Activated naive CD8-positive, alpha-beta T cell treated with anti-CD3 and anti-CD28 coated beads for 36 hours (primary cell): ENCODE measurements around the gene REST. TPM values are rescaled to one million over a fixed set of nuclear protein-coding genes. Genes with fewer than 3 reads are reported as not detected.
"Not testable (repeated sequence)": the region's sequence is repeated elsewhere in the genome, so short reads cannot be mapped to it uniquely, and the experiment has no call there.

Experiments
- DNase-seq: peaks from one replicate; pipeline ENCODE4 v3.0.0; 2021
- H3K27ac Mint-ChIP-seq: one replicate; pipeline ENCODE4 v1.8.0; 2022; ENCODE audit warnings: mild to moderate bottlenecking, moderate library complexity, mixed read lengths
- H3K27me3 Mint-ChIP-seq: one replicate; pipeline ENCODE4 v1.8.0; 2022; ENCODE audit warnings: mild to moderate bottlenecking, mixed read lengths
- H3K36me3 Mint-ChIP-seq: one replicate; pipeline ENCODE4 v1.8.0; 2021; ENCODE audit warnings: mild to moderate bottlenecking, mixed read lengths
- H3K4me1 Mint-ChIP-seq: one replicate; pipeline ENCODE4 v1.8.0; 2021; ENCODE audit warnings: mixed read lengths
- H3K4me3 Mint-ChIP-seq: one replicate; pipeline ENCODE4 v1.8.0; 2022; ENCODE audit warnings: mild to moderate bottlenecking, moderate library complexity, mixed read lengths
- H3K9me3 Mint-ChIP-seq: one replicate; pipeline ENCODE4 v1.8.0; 2022; ENCODE audit warnings: mixed read lengths
- total RNA-seq, 2 experiments: library from RNA; stranded (reverse); gene quantifications; one replicate each; pipeline ENCODE4 v1.2.3, GENCODE V29; 2021

REST gene
- total RNA-seq, 2 experiments from 2014 or later, result 35.3 to 35.6 TPM

DNA sequence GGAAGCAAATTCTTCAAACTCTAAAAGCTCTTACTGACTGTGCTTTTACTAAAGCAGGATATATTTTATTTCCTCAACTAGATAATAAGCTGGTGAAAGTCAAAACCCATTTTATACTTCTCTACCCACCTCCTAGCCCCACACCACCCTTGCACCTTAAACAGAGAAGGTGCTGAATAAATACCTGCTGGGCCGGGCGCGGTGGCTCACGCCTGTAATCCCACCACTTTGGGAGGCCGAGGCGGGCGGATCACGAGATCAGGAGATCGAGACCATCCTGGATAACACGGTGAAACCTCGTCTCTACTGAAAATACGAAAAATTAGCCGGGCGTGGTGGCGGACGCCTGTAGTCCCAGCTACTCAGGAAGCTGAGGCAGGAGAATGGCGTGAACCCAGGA, 9.9 kb upstream of the REST start:
- not testable (repeated sequence) for H3K4me3 Mint-ChIP-seq, H3K9me3 Mint-ChIP-seq, H3K4me1 Mint-ChIP-seq, H3K27me3 Mint-ChIP-seq, H3K36me3 Mint-ChIP-seq, DNase-seq, H3K27ac Mint-ChIP-seq

- H3K27ac Mint-ChIP-seq, H3K9me3 Mint-ChIP-seq, H3K36me3 Mint-ChIP-seq, H3K4me1 Mint-ChIP-seq, H3K4me3 Mint-ChIP-seq, DNase-seq, H3K27me3 Mint-ChIP-seq: not testable (repeated sequence)
Measured at GRCh38 chr4:56900186-56900585, 7.5 kb upstream of the REST start.

DNA sequence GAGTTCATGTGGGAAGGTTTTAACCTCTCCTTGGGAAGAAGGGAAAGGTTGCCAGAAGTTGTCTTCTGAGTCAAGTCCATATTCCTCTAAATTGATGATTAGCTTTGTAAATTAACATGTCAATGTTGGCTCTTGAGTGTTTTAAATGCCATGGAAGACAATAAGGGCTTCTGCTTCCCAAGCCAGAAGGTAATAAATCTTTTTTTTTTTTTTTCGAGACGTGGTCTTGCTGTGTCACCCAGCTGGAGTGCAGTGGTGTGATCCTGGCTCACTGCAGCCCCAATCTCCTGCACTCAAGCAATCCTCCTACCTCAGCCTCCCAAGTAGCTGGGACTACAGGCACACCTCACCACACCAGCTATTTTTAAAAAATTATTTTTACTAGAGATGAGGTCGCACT, 5.0 kb upstream of the REST start:
- Mint-ChIP-seq H3K4me3 (no peak overlapping the region), H3K27ac (no peak overlapping the region), H3K4me1 (peaks cover 16% of the 10 kb centered on the region), H3K27me3 (no peaks in the 10 kb centered on the region), H3K9me3 (no peaks in the 10 kb centered on the region), H3K36me3 (no peaks in the 10 kb centered on the region)
- no peak for DNase-seq

GRCh38 chr4:56905796-56906195, 1.9 kb upstream of the REST start:
- H3K9me3 Mint-ChIP-seq, result no peaks in the 10 kb centered on the region
- H3K4me1 Mint-ChIP-seq, result peaks cover 21% of the 10 kb centered on the region
- no peaks in the 10 kb centered on the region for H3K27me3 Mint-ChIP-seq

GRCh38 chr4:56906489-56907393, 959 bp upstream of the REST start:
- Mint-ChIP-seq H3K27me3 (no peaks in the 10 kb centered on the region), H3K27ac (peak overlapping the region; percentile 46), H3K4me1 (peaks cover 30% of the 10 kb centered on the region), H3K4me3 (peak overlapping the region; percentile 77), H3K36me3 (peaks cover 18% of the 10 kb centered on the region), H3K9me3 (no peaks in the 10 kb centered on the region)
- DNase-seq, result no peak

More at GRCh38 chr4:56905796-56906195, 1.9 kb upstream of the REST start:
- Mint-ChIP-seq H3K36me3 (peaks cover 10% of the 10 kb centered on the region), H3K27ac (no peak overlapping the region), H3K4me3 (no peak overlapping the region)
- DNase-seq, result no peak

DNA sequence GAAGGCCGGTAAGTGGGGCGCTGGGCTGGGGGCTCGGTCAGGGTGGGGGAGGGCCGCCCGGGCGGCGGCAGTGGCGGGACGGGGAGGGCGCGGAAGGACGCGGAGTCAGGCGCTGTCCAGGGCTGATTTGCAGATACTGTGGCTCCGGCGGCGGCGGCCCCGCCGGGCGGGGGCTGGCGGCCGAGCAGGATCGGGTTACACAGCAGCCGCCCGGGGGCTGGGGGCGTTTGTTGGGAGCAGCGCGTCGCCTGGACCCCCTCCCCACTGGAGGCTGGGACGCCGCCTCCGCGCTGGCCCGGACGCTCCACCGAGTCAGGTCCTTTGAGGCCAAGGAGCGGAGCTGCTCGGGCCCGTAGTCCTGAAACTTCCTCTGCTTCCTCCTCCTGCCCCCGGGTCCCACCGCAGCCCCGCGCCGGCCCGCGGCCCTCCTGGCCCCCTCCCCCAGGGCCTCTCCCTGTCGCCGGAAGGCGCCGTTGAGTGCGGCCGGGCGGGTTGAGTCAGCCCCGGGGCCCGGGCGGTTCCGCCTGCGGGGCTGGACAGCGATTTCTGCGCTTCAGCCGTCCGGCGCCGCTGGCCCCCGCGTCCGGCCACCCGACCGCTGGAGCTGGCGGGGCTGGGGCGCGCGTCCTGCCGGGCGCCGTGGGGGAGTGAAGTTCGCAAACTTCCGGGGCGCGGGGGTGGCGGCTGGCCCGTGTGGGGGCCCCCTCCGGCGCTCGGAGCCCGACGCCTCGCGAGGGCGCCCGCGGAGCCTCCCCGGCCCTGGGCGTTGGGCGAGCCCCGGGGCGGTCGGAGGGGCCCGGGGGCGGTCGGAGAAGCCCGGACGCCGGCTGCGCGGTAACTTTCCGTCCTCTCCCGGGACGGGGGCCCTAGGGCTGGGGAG, 746 bp downstream of the REST start:
- Mint-ChIP-seq H3K9me3 (no peaks in the 10 kb centered on the region), H3K4me3 (peak overlapping the region; percentile 94), H3K36me3 (peaks cover 23% of the 10 kb centered on the region), H3K4me1 (peaks cover 38% of the 10 kb centered on the region), H3K27ac (peak overlapping the region; percentile 96), H3K27me3 (no peaks in the 10 kb centered on the region)
- DNase-seq, result peak; percentile 76

DNA sequence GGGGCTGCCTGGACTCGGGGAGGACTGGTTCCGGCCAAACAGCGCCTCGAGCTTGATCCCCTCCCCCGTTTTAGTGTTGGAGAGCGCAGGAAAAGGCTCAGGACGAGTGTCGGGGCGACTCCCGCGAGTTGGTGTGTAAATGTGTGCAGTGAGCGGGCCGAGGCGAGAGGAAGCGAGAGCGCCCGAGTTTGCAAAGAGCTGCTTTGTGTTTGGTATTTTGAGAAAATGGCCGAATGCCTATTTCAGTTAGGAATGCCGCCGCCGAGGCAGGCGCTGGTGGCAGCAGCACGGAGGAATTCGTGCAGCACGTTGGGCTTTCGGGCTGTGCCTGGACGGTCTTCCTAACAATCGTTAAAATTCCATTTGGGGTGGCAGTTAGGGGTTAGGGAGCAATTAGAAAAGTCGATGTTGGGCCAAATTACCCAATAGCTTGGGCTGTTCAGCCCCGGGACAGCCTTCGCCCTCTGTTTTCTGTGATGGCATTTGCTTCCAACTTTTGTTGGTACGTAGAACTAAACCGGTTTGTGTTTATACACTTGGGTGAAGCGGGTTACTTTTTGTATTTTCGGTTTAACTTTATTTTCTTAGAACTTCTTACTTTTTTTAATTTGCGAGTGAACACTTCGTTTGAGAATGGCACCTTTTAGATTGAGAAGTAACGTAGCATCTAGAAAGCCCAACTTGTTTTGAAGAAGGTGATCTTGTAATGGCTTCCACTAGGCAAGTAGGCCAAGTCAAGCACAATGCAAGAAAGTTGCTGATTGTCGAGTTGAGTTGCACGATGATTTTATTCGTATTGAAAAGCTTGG, 1.6 kb downstream of the REST start:
- Mint-ChIP-seq H3K36me3 (peaks cover 28% of the 10 kb centered on the region), H3K27me3 (no peaks in the 10 kb centered on the region), H3K4me3 (peak overlapping the region; percentile 94), H3K4me1 (peaks cover 41% of the 10 kb centered on the region), H3K27ac (peak overlapping the region; percentile 96), H3K9me3 (no peaks in the 10 kb centered on the region)
- no peak for DNase-seq

- H3K9me3 Mint-ChIP-seq, result no peaks in the 10 kb centered on the region
- DNase-seq, result peak; percentile 8
- H3K4me1 Mint-ChIP-seq, result peaks cover 45% of the 10 kb centered on the region
- peak overlapping the region; percentile 96 for H3K27ac Mint-ChIP-seq
- H3K27me3 Mint-ChIP-seq, result no peaks in the 10 kb centered on the region
- H3K36me3 Mint-ChIP-seq, result peaks cover 31% of the 10 kb centered on the region
- H3K4me3 Mint-ChIP-seq, result peak overlapping the region; percentile 94
Measured at GRCh38 chr4:56910172-56910967, 2.7 kb downstream of the REST start.

DNA sequence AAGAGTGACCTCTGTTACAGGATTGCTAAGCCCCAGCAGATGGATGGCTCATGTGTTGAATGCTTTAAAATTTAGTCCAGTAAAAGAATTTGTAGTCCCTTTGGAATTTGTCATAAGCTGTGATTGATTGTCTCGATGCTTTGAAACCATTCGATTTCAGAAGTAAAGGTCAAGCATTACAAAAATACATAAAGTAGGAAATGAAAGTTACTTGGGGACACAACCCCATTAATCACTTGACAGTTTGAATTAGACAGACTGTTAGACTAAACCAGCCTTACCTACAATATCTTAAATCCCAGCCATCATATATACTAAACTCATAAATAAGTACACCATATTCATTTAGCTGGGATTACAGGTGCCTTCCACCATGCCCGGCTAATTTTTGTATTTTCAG, 6.6 kb downstream of the REST start:
- Mint-ChIP-seq H3K4me3 (no peak overlapping the region), H3K4me1 (peaks cover 46% of the 10 kb centered on the region), H3K36me3 (peaks cover 31% of the 10 kb centered on the region), H3K27me3 (no peaks in the 10 kb centered on the region), H3K27ac (no peak overlapping the region), H3K9me3 (no peaks in the 10 kb centered on the region)
- no peak for DNase-seq

DNA sequence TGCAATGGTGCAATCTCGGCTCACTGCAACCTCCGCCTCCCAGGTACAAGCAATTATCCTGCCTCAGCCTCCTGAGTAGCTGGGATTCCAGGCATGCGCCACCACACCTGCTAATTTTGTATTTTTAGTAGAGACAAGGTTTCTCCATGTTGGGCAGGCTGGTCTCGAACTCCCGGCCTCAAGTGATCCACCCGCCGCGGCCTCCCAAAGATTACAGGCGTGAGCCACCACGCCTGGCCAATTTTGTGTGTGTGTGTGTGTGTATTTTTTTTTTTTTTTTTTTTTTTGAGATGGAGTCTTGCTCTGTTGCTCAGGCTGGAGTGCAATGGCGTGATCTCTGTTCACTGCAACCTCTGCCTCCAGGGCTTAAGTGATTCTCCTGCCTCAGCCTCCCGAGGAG, 7.3 kb downstream of the REST start:
- not testable (repeated sequence) for H3K4me3 Mint-ChIP-seq, H3K27me3 Mint-ChIP-seq, H3K9me3 Mint-ChIP-seq, H3K27ac Mint-ChIP-seq, DNase-seq
- H3K36me3 Mint-ChIP-seq, result peaks cover 29% of the 10 kb centered on the region
- peaks cover 49% of the 10 kb centered on the region for H3K4me1 Mint-ChIP-seq

DNA sequence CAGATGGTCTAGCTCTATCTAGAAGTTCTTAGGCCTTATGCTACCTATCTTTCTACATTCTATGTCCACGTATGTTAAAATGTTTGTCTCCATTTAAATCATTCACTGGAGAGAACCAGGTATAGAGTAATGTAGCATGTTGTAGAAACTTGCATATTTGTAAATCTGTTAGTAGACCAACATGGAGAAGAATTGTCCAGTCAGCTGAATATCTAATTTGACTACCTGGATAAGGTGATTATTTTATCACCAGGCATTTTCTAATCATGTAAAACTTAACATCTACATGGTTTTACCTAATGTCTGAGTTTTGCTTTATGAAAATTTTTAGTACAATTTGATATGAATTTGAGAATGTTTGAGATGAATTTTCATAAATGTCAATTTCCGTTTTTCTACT, 19.5 kb downstream of the REST start:
- H3K4me1 Mint-ChIP-seq, result peaks cover 18% of the 10 kb centered on the region
- H3K4me3 Mint-ChIP-seq, result no peak overlapping the region
- H3K9me3 Mint-ChIP-seq, result no peaks in the 10 kb centered on the region
- no peak for DNase-seq
- H3K27me3 Mint-ChIP-seq, result no peaks in the 10 kb centered on the region
- H3K36me3 Mint-ChIP-seq, result peaks cover 46% of the 10 kb centered on the region
- no peak overlapping the region for H3K27ac Mint-ChIP-seq

DNA sequence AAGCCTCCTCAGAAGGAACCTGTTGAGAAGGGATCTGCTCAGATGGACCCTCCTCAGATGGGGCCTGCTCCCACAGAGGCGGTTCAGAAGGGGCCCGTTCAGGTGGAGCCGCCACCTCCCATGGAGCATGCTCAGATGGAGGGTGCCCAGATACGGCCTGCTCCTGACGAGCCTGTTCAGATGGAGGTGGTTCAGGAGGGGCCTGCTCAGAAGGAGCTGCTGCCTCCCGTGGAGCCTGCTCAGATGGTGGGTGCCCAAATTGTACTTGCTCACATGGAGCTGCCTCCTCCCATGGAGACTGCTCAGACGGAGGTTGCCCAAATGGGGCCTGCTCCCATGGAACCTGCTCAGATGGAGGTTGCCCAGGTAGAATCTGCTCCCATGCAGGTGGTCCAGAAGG, 22.9 kb downstream of the REST start:
- Mint-ChIP-seq H3K4me1 (peaks cover 18% of the 10 kb centered on the region), H3K4me3 (no peak overlapping the region), H3K27ac (no peak overlapping the region), H3K9me3 (no peaks in the 10 kb centered on the region), H3K36me3 (peaks cover 31% of the 10 kb centered on the region), H3K27me3 (no peaks in the 10 kb centered on the region)
- no peak for DNase-seq

GRCh38 chr4:56931924-56932323, 24.2 kb downstream of the REST start:
- H3K4me3 Mint-ChIP-seq, result no peak overlapping the region
- H3K27me3 Mint-ChIP-seq, result no peaks in the 10 kb centered on the region
- peaks cover 18% of the 10 kb centered on the region for H3K4me1 Mint-ChIP-seq
- no peak for DNase-seq
- H3K9me3 Mint-ChIP-seq, result no peaks in the 10 kb centered on the region
- H3K27ac Mint-ChIP-seq, result no peak overlapping the region
- H3K36me3 Mint-ChIP-seq, result peaks cover 36% of the 10 kb centered on the region

DNA sequence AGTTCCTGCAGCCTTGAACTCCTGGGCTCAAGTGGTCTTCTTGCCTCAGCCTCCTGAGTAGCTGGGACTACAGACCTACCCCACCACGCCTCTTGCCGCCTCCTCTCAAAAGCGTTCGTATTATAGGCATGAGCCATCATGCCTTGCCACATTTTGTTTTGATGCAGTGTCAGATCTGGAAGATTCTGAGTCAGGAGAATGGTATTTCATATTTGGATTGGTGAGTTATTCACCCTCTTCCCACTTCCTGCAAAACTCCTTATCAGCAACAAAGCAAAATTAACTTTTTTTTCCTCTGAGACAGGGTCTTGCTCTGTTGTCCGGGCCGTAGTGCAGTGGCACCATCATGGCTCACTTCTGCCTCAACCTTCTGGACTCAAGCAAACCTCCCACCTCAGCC, 29.6 kb downstream of the REST start:
- peaks cover 10% of the 10 kb centered on the region for H3K36me3 Mint-ChIP-seq
- peaks cover 11% of the 10 kb centered on the region for H3K4me1 Mint-ChIP-seq
- no peaks in the 10 kb centered on the region for H3K27me3 Mint-ChIP-seq
- no peak overlapping the region for H3K27ac Mint-ChIP-seq
- no peak overlapping the region for H3K4me3 Mint-ChIP-seq
- H3K9me3 Mint-ChIP-seq, result no peaks in the 10 kb centered on the region
- DNase-seq, result no peak
